Mesenteric fat pad (tissue), 1 donor: ENCODE results near the gene KLHL1. TPM values are rescaled to one million over a fixed set of nuclear protein-coding genes. Genes with fewer than 3 reads are reported as not detected.
"Not testable (repeated sequence)": the region's sequence is repeated elsewhere in the genome, so short reads cannot be mapped to it uniquely, and the experiment has no call there.

ENCODE experiments used
- DNase-seq: peaks from one replicate; pipeline ENCODE4 v3.0.0-alpha.2; 2020; ENCODE audit warnings: low spot score
- long read RNA-seq: library from polyadenylated mRNA; unstranded; transcript quantifications from one replicate; pipeline ENCODE4 v2.0.0, GENCODE V29; 2020
- total RNA-seq: library from RNA; stranded (reverse); fragmentation: NEBNext Ultra II Directional; extraction: Animal tissue kit (Norgen Biotek cat#: 25700); gene quantifications from one replicate; pipeline ENCODE4 v1.2.1, GENCODE V29; 2021
- donor health status: DM: yes; HTN: yes; CAD: no.

The KLHL1 gene
- total RNA-seq, result not detected
- long read RNA-seq, result 0 reads

DNA sequence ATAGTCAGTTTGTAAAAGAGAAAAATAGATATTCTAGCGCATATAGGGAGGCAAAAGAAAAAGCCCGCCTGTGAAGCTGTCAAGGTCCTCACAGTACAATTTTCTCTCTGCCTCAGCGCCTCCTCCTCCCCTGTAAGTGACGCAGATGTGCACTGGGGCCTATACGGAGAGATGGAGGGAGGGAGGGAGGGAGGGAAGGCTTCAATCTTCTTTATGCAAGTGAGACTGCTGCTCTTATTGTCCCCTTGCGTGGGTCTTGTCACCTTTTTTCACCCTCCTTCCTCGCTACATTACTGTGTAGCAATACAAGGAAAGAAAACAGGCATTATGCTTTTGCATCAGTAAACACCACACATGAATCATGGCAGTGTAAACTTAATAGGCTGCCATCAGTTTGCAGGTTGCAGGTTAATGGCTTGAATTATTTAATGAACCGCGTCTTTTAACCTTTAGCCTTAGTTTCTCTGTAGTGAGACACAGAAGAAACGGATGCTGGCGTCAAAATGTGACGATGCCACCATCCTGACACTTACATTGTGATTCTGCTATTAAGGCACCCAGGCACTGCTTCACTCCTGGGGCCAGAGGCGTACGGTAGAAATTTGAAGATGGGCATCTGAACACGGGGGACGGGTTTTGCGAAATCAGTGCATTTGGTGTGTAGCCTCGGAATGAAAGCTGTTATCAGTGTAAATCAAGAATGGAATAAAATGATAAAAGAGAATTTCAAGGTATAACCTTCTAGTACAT lies at the start of gene KLHL1:
KLHL1 (minus strand) TSS at position 97 of the 750 bp plus-strand sequence. CDS start 753 bp downstream, outside the sequence.
- DNase-seq, result no peak

DNA sequence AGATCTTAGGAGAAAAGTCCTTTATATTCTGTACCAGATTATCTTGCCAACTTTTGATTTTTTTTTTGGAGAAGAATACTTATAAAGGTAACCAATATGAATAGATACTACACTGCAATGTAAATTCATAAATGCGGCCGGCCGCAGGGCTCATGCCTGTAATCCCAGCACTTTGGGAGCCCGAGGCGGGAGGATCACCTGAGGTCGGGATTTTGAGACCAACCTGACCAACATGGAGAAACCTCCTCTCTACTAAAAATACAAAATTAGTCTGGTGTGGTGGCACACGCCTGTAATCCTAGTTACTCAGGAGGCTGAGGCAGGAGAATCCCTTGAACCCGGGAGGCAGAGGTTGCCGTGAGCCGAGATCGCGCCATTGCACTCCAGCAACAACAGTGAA lies 34.4 kb upstream of the KLHL1 start:
- not testable (repeated sequence) for DNase-seq

- no peak for DNase-seq
Measured at GRCh38 chr13:70128098-70128497, 19.8 kb upstream of the KLHL1 start.

DNA sequence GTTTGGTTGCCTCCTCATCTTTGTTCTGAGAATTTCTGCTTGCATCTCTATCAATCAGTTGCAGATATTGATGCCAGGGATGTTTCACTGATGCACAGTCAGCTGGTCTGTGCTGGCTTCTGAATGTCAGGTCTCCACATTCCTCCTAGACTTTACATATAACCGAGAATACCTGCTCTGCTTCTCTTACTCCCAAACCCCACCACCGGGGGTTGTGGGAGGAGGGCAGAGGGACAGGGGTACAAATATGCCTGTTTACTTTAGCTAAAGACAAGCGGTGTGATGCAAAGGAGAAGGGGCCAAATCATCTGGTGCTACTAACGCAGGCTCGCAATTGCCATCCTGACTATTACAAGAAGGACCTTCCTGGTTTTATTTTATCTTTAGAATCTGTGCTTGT lies 17.4 kb upstream of the KLHL1 start:
- DNase-seq, result no peak

GRCh38 chr13:70117338-70117905 lies 9.2 kb upstream of the KLHL1 start:
- DNase-seq, result no peak

DNA sequence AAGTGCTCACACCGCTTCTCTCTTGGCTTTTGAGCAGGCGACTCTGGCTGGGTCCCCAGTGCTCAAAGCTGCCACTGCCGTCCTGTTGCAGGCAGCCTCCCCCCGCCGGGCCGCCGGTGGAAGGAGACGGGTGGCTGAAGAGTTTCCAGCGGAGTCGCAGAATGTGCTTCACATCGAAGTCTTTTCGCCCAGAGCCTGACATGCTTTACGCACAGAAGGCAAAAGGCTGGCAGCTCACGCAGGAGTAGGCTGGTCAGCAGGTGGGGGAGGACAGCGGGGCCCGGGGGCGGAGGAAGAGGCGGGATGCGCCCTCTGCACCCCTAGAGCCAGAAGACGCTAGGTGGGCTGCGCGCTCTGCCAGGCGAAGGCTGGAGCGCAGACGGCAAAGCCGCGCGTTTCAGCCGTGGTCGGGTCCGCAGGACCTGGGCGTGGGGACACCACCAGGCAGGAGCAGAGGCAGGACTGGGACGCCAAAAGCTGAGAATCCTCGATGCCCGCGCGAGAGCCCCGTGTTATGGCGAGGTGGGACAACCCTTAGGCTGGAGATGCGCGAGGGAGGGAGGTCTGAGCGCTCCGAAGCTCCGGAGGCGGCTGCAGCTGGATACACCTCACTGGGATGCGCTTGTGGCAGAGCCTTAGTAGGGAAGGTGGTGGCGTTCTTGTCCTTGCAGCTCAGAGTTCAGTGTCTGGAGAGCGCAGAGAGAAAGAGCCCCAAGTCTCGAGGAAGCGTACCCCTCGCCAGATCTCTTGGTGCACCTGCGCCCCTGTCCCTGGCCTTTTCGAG lies 562 bp downstream of the KLHL1 start, which contains the start of gene ATXN8OS:
ATXN8OS (plus strand) TSS at position 329 of the 784 bp plus-strand sequence.
- DNase-seq, result no peak

- no peak for DNase-seq
Measured at GRCh38 chr13:70107125-70107497, 1.1 kb downstream of the KLHL1 start.

GRCh38 chr13:70104481-70104880 lies 3.8 kb downstream of the KLHL1 start:
- DNase-seq, result no peak

DNA sequence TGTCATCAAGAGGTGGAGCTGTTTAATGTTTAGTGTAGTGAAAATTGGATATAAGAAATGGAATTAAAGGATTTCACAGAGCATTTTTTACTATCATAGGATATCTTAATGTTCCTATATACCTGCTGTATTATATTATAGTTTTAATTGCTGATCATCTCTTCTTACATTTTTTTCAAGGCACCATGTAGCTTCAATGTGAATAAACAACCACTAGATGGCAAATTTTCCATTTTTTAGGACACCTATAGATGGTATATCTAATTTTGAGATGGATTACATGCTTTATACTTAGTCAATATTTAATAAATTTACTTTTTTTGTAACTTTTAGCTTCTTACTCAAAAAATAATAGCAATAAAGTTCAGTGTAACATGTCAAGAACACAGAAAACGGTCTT lies 9.6 kb downstream of the KLHL1 start:
- no peak for DNase-seq

- no peak for DNase-seq
Measured at GRCh38 chr13:70090036-70090723, 18.1 kb downstream of the KLHL1 start.

- no peak for DNase-seq
Measured at GRCh38 chr13:70088926-70089325, 19.3 kb downstream of the KLHL1 start.

GRCh38 chr13:70087247-70087646 lies 21.0 kb downstream of the KLHL1 start:
- DNase-seq, result no peak

DNA sequence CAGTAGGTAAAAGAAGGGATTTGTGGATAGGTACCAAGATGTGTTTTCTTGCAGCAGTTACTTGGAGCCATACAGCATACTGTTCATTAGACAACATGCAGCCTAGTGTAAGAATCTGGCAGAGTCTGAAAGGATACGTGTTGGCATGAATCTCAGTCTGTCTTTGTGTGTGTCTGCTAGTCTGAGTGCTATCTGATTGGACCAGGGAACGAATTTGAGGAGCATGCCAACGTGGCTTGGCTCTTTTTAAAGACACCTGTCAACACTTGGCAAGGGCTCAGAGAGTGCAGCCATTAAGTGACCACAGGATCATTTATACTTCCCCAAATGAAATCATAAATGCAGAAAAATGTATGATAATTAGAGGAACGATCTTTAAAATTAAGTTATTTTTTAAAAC lies 28.2 kb downstream of the KLHL1 start:
- DNase-seq, result no peak

- DNase-seq, result no peak
Measured at GRCh38 chr13:70054572-70054971, 53.7 kb downstream of the KLHL1 start.

- DNase-seq, result no peak
Measured at GRCh38 chr13:70051531-70051930, 56.7 kb downstream of the KLHL1 start.

- no peak for DNase-seq
Measured at GRCh38 chr13:70043685-70044084, 64.6 kb downstream of the KLHL1 start.

DNA sequence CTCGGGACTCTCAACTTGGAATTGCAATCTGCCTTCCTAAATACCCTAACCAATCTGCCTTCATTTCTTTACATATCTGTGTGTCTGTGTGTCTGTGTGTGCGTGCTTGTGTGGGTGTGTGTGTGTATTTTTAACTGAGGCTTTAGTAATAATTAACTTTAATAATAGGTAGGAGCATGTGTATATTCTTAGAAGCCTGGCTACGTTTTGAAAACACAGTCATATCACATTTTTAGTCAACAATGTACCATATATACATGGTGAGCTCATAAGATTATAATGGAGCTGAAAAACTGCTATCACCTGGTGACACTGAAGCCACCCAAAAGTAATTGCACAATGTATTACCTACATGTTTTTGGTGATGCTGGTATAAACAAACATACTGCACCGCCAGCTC lies 66.1 kb downstream of the KLHL1 start:
- DNase-seq, result no peak

DNA sequence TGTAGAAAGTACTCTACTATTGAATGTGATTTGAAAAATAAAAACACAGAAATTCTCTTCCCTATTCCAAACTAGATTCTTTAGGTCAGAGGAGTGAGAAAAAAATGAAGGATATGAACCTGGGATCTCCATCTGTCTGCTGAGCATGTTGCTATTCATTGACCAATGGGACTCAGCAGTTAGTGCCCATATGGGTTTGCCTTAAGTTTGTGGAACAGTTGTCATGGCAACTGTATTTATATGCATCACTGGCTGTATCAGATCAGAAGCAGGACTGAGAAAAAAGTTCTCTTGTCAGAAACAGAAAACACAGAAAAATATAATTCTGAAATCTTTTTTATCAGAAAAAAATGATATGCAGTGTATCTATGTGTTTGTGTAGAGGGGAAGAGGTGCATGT lies 74.0 kb downstream of the KLHL1 start:
- DNase-seq, result no peak

GRCh38 chr13:70027551-70027950 lies 80.7 kb downstream of the KLHL1 start:
- no peak for DNase-seq

- no peak for DNase-seq
Measured at GRCh38 chr13:70023516-70023915, 84.7 kb downstream of the KLHL1 start.

GRCh38 chr13:70022646-70023045 lies 85.6 kb downstream of the KLHL1 start:
- DNase-seq, result no peak

- DNase-seq, result no peak
Measured at GRCh38 chr13:70016116-70016515, 92.1 kb downstream of the KLHL1 start.
